ACC112 (cell line): ENCODE results near the gene PTPN22.
"Not testable (repeated sequence)": the region's sequence is repeated elsewhere in the genome, so short reads cannot be mapped to it uniquely, and the experiment has no call there.

Experiments
- H2AFZ ChIP-seq: fragments of 200-600 bp; sonication (generic); one replicate; pipeline ENCODE4 v1.6.0; 2017; ENCODE audit warnings: antibody characterized with exemption, low read length; ENCODE audit not compliant: unreplicated experiment
- H3K27ac ChIP-seq: fragments of 200-600 bp; sonication (generic); 2 replicates; pipeline ENCODE4 v1.5.1; 2014; ENCODE audit warnings: low read depth, mild to moderate bottlenecking, antibody characterized with exemption, low read length, moderate library complexity
- H3K27me3 ChIP-seq: fragments of 200-600 bp; sonication (generic); 2 replicates; pipeline ENCODE4 v1.6.1; 2014; ENCODE audit warnings: mild to moderate bottlenecking, antibody characterized with exemption, low read length, moderate library complexity, mixed read lengths; ENCODE audit not compliant: insufficient read depth
- H3K36me3 ChIP-seq: fragments of 200-600 bp; sonication (generic); 2 replicates; pipeline ENCODE4 v1.6.1; 2016; ENCODE audit warnings: mild to moderate bottlenecking, antibody characterized with exemption, low read length, moderate library complexity, mixed read lengths; ENCODE audit not compliant: insufficient read depth
- H3K4me1 ChIP-seq: fragments of 200-600 bp; sonication (generic); one replicate; pipeline ENCODE4 v1.6.1; 2016; ENCODE audit warnings: low read length, mixed read lengths; ENCODE audit not compliant: insufficient read depth, unreplicated experiment, control insufficient read depth
- H3K4me3 ChIP-seq: fragments of 200-600 bp; sonication (generic); 2 replicates; pipeline ENCODE4 v1.5.1; 2014; ENCODE audit warnings: mild to moderate bottlenecking, low read depth, low read length
- H3K79me2 ChIP-seq: fragments of 200-600 bp; sonication (generic); one replicate; pipeline ENCODE4 v1.6.0; 2016; ENCODE audit warnings: low read length; ENCODE audit not compliant: control insufficient read depth, unreplicated experiment, insufficient read depth

Gene PTPN22

GRCh38 chr1:113860891-113861290 is 10.6 kb downstream of the PTPN22 start:
- Histone ChIP-seq H3K36me3 (no peaks in the 10 kb centered on the region), H3K27me3 (no peaks in the 10 kb centered on the region), H3K79me2 (no peaks in the 10 kb centered on the region), H2AFZ (peak overlapping the region; percentile 64), H3K4me1 (peaks cover 33% of the 10 kb centered on the region), H3K27ac (peak overlapping the region; percentile 90), H3K4me3 (peak overlapping the region; percentile 44)

DNA sequence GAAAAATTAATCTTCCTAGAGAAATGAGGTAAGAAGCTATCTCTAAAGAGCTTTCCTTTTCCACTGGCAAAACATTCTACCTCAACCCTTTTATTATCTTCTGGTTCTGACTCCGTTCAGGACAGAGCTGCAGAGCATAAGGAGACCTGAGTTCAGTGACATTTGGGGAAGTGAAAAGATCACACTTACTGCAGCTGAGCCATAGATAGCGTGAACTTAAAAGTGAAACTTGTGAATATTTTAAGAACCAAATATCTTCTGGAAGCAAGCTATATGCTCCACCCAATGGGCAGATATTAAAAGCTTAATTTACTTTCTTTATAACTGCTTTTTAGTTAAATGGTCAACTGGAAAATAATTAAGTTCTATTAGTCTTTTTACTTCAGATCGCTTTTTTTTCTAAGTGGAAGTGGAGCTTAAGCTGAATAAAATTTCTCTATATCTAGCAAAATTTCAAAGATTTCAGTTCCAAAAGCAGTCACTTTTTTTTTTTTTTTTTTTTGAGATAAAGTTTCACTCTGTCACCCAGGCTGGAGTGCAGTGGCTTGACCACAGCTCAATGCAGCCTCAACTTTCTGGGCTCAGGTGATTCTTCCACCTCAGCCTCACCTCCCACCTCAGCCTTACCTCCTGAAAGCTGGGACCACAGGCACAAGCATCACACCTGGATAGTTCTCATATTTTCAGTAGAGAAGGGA is 11.9 kb downstream of the PTPN22 start:
- H3K27me3 ChIP-seq = no peaks in the 10 kb centered on the region
- peaks cover 33% of the 10 kb centered on the region for H3K4me1 ChIP-seq
- H3K27ac ChIP-seq = peak overlapping the region; percentile 90
- no peaks in the 10 kb centered on the region for H3K79me2 ChIP-seq
- peak overlapping the region; percentile 61 for H3K4me3 ChIP-seq
- H3K36me3 ChIP-seq = no peaks in the 10 kb centered on the region
- H2AFZ ChIP-seq = peak overlapping the region; percentile 30

- Histone ChIP-seq H3K79me2 (no peaks in the 10 kb centered on the region), H3K4me1 (peaks cover 33% of the 10 kb centered on the region), H3K27me3 (no peaks in the 10 kb centered on the region), H3K4me3 (peak overlapping the region; percentile 61; the same call in 1 of the 2 replicates), H3K36me3 (no peaks in the 10 kb centered on the region), H2AFZ (peak overlapping the region; percentile 30), H3K27ac (peak overlapping the region; percentile 11)
Measured at GRCh38 chr1:113858982-113859381, 12.5 kb downstream of the PTPN22 start.

- Histone ChIP-seq H3K27ac (no peak overlapping the region), H3K4me3 (no peak overlapping the region), H3K79me2 (no peaks in the 10 kb centered on the region), H3K36me3 (no peaks in the 10 kb centered on the region), H3K4me1 (peaks cover 33% of the 10 kb centered on the region), H2AFZ (peak overlapping the region; percentile 3), H3K27me3 (no peaks in the 10 kb centered on the region)
Measured at GRCh38 chr1:113858418-113858817, 13.1 kb downstream of the PTPN22 start.

- H2AFZ ChIP-seq = no peak overlapping the region
- H3K36me3 ChIP-seq = no peaks in the 10 kb centered on the region
- H3K4me3 ChIP-seq = no peak overlapping the region
- no peak overlapping the region for H3K27ac ChIP-seq
- H3K4me1 ChIP-seq = peaks cover 33% of the 10 kb centered on the region
- H3K79me2 ChIP-seq = no peaks in the 10 kb centered on the region
- no peaks in the 10 kb centered on the region for H3K27me3 ChIP-seq
Measured at GRCh38 chr1:113857776-113858175, 13.7 kb downstream of the PTPN22 start.

DNA sequence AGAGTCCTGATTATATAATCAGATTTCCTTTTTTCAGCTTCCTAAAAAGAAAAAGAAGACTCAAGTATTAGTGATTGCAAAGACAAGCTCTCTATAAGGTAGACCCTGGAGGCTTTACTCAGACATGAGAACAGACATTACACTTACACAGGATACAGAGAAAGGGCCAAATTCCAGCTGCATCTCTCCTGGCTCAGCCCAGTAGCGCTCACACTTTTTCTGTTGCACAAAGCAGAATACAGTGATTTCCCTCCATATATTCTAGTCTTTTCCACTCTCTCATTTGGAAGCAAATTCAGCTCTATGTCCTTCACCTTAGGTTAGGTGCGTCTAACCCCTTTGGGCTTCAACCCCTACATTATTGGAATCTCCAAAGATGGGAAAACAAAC is 15.1 kb downstream of the PTPN22 start:
- Histone ChIP-seq H3K27ac (no peak overlapping the region), H3K36me3 (no peaks in the 10 kb centered on the region), H3K27me3 (no peaks in the 10 kb centered on the region), H3K79me2 (no peaks in the 10 kb centered on the region), H2AFZ (peak overlapping the region; percentile 7), H3K4me1 (peaks cover 30% of the 10 kb centered on the region), H3K4me3 (no peak overlapping the region)

DNA sequence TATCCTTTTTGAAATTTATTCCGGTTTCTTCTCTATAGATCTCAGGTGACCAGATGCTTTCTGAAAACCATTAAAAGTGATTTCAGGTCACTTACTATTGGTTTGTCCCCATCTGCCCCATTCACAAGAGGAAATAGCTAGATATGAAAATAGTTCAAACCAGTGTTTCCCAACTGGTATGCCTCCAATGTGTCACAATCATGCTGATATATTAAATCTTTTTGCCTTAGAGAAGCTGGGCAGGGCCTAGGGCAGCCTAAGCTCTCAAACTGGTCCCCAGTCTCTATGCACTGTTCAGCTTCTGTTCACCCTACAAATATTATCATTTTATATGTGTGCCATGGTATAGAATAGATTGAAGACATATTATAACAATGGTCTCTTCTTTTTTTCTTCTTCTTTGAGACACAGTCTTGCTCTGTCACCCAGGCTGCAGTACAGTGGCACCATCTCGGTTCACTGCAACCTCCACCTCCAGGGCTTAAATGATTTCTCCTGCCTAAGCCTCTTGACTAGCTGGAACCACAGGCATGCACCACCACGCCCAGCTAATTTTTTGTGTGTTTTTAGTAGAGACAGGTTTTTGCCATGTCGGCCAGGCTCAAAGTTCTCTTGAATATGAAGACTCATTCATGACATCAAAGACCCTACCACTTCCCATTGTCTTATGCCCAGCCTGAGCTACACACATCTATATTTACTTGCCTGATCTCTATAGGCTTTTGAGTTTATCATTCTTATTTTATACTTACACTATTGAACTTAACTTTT is 15.7 kb downstream of the PTPN22 start:
- peak overlapping the region; percentile 7 for H2AFZ ChIP-seq
- no peak overlapping the region for H3K27ac ChIP-seq
- no peaks in the 10 kb centered on the region for H3K36me3 ChIP-seq
- no peak overlapping the region for H3K4me3 ChIP-seq
- no peaks in the 10 kb centered on the region for H3K27me3 ChIP-seq
- H3K4me1 ChIP-seq = peaks cover 26% of the 10 kb centered on the region
- H3K79me2 ChIP-seq = no peaks in the 10 kb centered on the region

DNA sequence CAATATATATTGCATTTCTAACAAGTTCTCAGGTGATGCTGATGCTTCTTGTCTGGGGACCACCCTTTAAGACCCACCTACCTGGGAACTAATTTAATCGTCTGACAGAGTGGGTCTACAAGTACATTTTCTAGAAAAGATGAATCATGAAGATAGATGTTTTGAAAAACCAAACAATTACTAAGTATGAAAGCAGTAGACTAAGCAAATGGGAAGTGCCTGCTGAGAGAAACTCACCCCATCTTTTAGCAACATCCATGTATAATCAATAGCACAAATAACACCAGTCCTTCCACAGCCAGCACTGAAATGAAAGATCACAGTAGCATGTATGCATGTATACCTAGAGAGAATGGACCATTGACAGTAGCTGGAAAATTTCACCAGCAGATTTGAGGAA is 17.3 kb downstream of the PTPN22 start:
- Histone ChIP-seq H3K79me2 (no peaks in the 10 kb centered on the region), H3K36me3 (no peaks in the 10 kb centered on the region), H3K4me1 (peaks cover 10% of the 10 kb centered on the region), H2AFZ (no peak overlapping the region), H3K27me3 (no peaks in the 10 kb centered on the region), H3K27ac (no peak overlapping the region), H3K4me3 (no peak overlapping the region)

- not testable (repeated sequence) for H3K36me3 ChIP-seq, H3K27ac ChIP-seq, H3K4me1 ChIP-seq, H3K79me2 ChIP-seq, H3K4me3 ChIP-seq, H3K27me3 ChIP-seq
- H2AFZ ChIP-seq = peak overlapping the region; percentile 18
Measured at GRCh38 chr1:113852694-113853093, 18.8 kb downstream of the PTPN22 start.

DNA sequence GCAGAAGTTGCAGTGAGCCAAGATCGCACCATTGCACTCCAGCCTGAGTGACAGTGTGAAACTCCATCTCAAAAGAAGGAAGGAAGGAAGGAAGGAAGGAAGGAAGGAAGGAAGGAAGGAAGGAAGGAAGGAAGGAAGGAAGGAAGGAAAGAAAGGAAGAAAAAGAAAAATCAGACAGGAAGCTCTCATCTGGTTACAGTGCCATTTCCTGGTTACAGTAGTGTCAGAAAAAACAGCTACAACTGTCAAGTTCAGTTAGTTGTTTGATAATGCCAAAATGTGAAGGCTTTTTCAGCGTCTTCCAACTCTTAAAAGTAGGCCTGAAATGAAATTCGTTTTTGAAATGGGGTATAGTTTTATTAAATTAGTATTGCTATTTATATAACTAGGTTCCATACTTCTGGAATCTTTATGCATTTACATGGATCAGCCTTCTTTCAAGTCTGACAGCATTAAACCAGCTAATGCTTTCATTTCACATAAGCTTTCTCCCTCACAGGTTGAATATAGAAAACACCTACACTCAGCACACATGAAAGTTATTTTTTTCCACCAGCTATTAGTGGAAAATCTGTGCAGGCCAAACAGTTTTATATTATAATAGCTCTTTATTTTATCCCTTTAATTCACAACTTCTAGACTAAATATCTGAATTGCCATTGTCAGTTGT is 21.2 kb downstream of the PTPN22 start:
- no peaks in the 10 kb centered on the region for H3K79me2 ChIP-seq
- H2AFZ ChIP-seq = no peak overlapping the region
- no peaks in the 10 kb centered on the region for H3K4me1 ChIP-seq
- H3K27me3 ChIP-seq = no peaks in the 10 kb centered on the region
- no peaks in the 10 kb centered on the region for H3K36me3 ChIP-seq
- H3K4me3 ChIP-seq = no peak overlapping the region
- H3K27ac ChIP-seq = no peak overlapping the region
